ENCODE results near the gene INPP5A. TPM values are rescaled to one million over a fixed set of nuclear protein-coding genes. Genes with fewer than 3 reads are reported as not detected.
"Not testable (repeated sequence)": the region's sequence is repeated elsewhere in the genome, so short reads cannot be mapped to it uniquely, and the experiment has no call there.

INPP5A gene
- total RNA-seq, 1 donor from 2014 or later: 30.6 TPM

- H3K27ac Mint-ChIP-seq: no peak overlapping the region
- peaks cover 16% of the 10 kb centered on the region for H3K36me3 Mint-ChIP-seq (ENCODE audit: insufficient read depth)
These were observed 58.3 kb downstream of the INPP5A start for GRCh38 chr10:132595854-132596253.

GRCh38 chr10:132596742-132597279, 59.2 kb downstream of the INPP5A start:
- peaks cover 21% of the 10 kb centered on the region for H3K36me3 Mint-ChIP-seq (ENCODE audit: insufficient read depth)
- H3K9me3 Mint-ChIP-seq (ENCODE audit: low read depth): peaks cover 28% of the 10 kb centered on the region
- no peaks in the 10 kb centered on the region for H3K27me3 Mint-ChIP-seq
- TF ChIP-seq, protein P1, sequence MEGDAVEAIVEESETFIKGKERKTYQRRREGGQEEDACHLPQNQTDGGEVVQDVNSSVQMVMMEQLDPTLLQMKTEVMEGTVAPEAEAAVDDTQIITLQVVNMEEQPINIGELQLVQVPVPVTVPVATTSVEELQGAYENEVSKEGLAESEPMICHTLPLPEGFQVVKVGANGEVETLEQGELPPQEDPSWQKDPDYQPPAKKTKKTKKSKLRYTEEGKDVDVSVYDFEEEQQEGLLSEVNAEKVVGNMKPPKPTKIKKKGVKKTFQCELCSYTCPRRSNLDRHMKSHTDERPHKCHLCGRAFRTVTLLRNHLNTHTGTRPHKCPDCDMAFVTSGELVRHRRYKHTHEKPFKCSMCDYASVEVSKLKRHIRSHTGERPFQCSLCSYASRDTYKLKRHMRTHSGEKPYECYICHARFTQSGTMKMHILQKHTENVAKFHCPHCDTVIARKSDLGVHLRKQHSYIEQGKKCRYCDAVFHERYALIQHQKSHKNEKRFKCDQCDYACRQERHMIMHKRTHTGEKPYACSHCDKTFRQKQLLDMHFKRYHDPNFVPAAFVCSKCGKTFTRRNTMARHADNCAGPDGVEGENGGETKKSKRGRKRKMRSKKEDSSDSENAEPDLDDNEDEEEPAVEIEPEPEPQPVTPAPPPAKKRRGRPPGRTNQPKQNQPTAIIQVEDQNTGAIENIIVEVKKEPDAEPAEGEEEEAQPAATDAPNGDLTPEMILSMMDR (IDR thresholded peaks at IDR 0.05; ENCODE audit: unreplicated experiment): no peak
- DNase-seq (ENCODE audit: low spot score, unreplicated experiment): no peak
- H3K4me1 Mint-ChIP-seq (ENCODE audit: low read depth): peaks cover 2% of the 10 kb centered on the region
- H3K27ac Mint-ChIP-seq: no peak overlapping the region
- no peak overlapping the region for H3K4me3 Mint-ChIP-seq (ENCODE audit: low read depth)

More at GRCh38 chr10:132595854-132596253, 58.3 kb downstream of the INPP5A start:
- Mint-ChIP-seq H3K27me3 (no peaks in the 10 kb centered on the region), H3K4me3 (ENCODE audit: low read depth) (no peak overlapping the region), H3K9me3 (ENCODE audit: low read depth) (peaks cover 22% of the 10 kb centered on the region), H3K4me1 (ENCODE audit: low read depth) (peaks cover 6% of the 10 kb centered on the region)
- DNase-seq (ENCODE audit: low spot score, unreplicated experiment): no peak
- TF ChIP-seq, protein P1 (IDR thresholded peaks at IDR 0.05; ENCODE audit: unreplicated experiment): no peak

DNA sequence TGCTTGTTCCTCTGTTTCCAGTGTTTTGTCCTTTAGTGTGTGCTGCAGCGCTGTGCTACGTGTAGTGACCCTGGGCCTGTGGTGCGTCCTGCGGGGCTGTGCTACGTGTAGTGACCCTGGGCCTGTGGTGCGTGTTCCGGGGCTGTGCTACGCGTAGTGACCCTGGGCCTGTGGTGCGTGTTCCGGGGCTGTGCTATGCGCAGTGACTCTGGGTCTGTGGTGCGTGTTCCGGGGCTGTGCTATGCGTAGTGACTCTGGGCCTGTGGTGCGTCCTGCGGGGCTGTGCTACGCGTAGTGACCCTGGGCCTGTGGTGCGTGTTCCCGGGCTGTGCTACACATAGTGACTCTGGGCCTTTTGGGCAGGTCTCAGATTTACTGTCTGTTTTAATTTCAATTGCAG, 60.1 kb downstream of the INPP5A start:
- Mint-ChIP-seq H3K4me1 (ENCODE audit: low read depth) (peaks cover 2% of the 10 kb centered on the region), H3K9me3 (ENCODE audit: low read depth) (peaks cover 28% of the 10 kb centered on the region), H3K4me3 (ENCODE audit: low read depth) (no peak overlapping the region), H3K36me3 (ENCODE audit: insufficient read depth) (peaks cover 21% of the 10 kb centered on the region), H3K27me3 (no peaks in the 10 kb centered on the region), H3K27ac (no peak overlapping the region)
- TF ChIP-seq, protein P1 (IDR thresholded peaks at IDR 0.05; ENCODE audit: unreplicated experiment): no peak
- DNase-seq (ENCODE audit: low spot score, unreplicated experiment): no peak

DNA sequence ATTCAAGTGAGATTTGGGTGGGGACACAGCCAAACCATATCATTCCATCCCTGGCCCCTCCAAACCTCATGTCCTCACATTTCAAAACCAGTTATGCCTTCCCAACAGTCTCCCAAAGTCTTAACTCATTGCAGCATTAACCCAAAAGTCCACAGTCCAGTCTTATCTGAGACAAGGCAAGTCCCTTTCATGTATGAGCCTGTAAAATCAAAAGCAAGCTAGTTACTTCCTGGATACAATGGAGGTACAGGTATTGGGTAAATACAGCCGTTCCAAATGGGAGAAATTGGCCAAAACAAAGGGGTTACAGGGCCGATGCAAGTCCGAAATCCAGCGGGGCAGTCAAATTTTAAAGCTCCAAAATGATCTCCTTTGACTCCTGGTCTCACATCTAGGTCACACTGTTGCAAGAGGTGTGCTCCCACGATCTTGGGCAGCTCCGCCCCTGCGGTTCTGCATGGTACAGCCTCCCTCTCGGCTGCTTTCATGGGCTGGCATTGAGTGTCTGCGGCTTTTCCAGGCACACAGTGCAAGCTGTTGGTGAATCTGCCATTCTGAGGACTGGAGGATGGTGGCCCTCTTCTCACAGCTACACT, 61.5 kb downstream of the INPP5A start:
- not testable (repeated sequence) for DNase-seq (ENCODE audit: low spot score, unreplicated experiment); H3K4me1 Mint-ChIP-seq (ENCODE audit: low read depth); H3K27ac Mint-ChIP-seq; H3K4me3 Mint-ChIP-seq (ENCODE audit: low read depth); H3K27me3 Mint-ChIP-seq
- Mint-ChIP-seq H3K36me3 (ENCODE audit: insufficient read depth) (peaks cover 21% of the 10 kb centered on the region), H3K9me3 (ENCODE audit: low read depth) (peaks cover 29% of the 10 kb centered on the region)

DNA sequence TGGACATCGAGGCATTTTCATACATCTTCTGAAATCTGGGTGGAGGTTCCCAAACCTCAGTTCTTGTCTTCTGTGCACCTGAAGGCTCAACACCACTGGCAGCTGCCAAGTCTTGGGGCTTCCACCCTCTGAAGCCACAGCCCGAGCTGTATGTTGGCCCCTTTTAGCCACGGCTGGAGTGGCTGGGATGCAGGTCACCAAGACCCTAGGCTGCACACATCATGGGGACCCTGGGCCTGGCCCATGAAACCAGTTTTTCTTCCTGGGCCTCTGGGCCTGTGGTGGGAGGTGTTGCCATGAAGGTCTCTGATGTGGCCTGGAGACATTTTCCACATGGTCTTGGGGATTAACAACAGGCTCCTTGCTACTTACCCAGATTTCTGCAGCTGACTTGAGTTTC, 62.1 kb downstream of the INPP5A start:
- DNase-seq (ENCODE audit: low spot score, unreplicated experiment): no peak
- H3K4me3 Mint-ChIP-seq (ENCODE audit: low read depth): no peak overlapping the region
- H3K27ac Mint-ChIP-seq: no peak overlapping the region
- peaks cover 24% of the 10 kb centered on the region for H3K36me3 Mint-ChIP-seq (ENCODE audit: insufficient read depth)
- peaks cover 2% of the 10 kb centered on the region for H3K4me1 Mint-ChIP-seq (ENCODE audit: low read depth)
- TF ChIP-seq, protein P1 (IDR thresholded peaks at IDR 0.05; ENCODE audit: unreplicated experiment): no peak
- H3K9me3 Mint-ChIP-seq (ENCODE audit: low read depth): peaks cover 34% of the 10 kb centered on the region
- H3K27me3 Mint-ChIP-seq: no peaks in the 10 kb centered on the region

DNA sequence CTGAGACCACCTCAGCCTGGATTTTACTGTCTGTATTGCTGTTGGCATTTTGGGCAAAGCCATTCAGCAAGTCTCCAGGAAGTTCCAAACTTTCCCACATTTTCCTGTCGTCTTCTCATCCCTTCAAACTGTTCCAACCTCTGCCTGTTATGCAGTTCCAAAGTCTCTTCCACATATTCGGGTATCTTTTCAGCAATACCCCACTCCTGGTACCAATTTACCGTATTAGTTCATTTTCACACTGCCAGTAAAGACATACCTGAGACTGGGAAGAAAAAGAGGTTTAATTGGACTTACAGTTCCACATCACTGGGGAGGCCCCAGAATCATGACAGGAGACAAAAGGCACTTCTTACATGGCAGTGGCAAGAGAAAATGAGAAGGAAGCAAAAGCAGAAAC, 62.8 kb downstream of the INPP5A start:
- Mint-ChIP-seq H3K27me3 (no peaks in the 10 kb centered on the region), H3K4me1 (ENCODE audit: low read depth) (peaks cover 2% of the 10 kb centered on the region), H3K27ac (no peak overlapping the region), H3K4me3 (ENCODE audit: low read depth) (no peak overlapping the region), H3K9me3 (ENCODE audit: low read depth) (peaks cover 34% of the 10 kb centered on the region), H3K36me3 (ENCODE audit: insufficient read depth) (peaks cover 24% of the 10 kb centered on the region)
- DNase-seq (ENCODE audit: low spot score, unreplicated experiment): no peak
- TF ChIP-seq, protein P1 (IDR thresholded peaks at IDR 0.05; ENCODE audit: unreplicated experiment): no peak

Measured in progenitor cell of endocrine pancreas (in vitro differentiated cells).